Sigmoid colon (tissue), 7 donors: ENCODE results near the gene TNK2. TPM values are rescaled to one million over a fixed set of nuclear protein-coding genes. Genes with fewer than 3 reads are reported as not detected.
"Not testable (repeated sequence)": the region's sequence is repeated elsewhere in the genome, so short reads cannot be mapped to it uniquely, and the experiment has no call there.

Source experiments
- DNase-seq: peaks from one replicate; pipeline ENCODE4 v3.0.0-alpha.2; 2019
- H3K27ac ChIP-seq, 4 donors: fragments of 200-600 bp; sonication (generic); one replicate each; pipeline ENCODE4 v1.5.1; 2016 to 2019; ENCODE audit warnings: mild to moderate bottlenecking in 1 of 4
- H3K27me3 ChIP-seq, 3 donors: fragments of 200-600 bp; sonication (generic); one replicate each; pipeline ENCODE4 v1.5.1; 2019; ENCODE audit warnings: mild to moderate bottlenecking in 1 of 3
- H3K36me3 ChIP-seq, 4 donors: fragments of 200-600 bp; sonication (generic); one replicate each; pipeline ENCODE4 v1.5.1; 2016 to 2019
- H3K4me1 ChIP-seq, 4 donors: fragments of 200-600 bp; sonication (generic); one replicate each; pipeline ENCODE4 v1.5.1; 2017 to 2019
- H3K4me3 ChIP-seq, 4 donors: fragments of 200-600 bp; sonication (generic); one replicate each; pipeline ENCODE4 v1.5.1; 2017 to 2019; ENCODE audit warnings: mild to moderate bottlenecking in 2 of 4, moderate library complexity in 1 of 4
- H3K9me3 ChIP-seq, 4 donors: fragments of 200-600 bp in 3 of 4; sonication (generic) in 3 of 4; one replicate each; pipeline versions ENCODE4 v1.5.1 to v1.6.1; 2013 to 2019
- CTCF ChIP-seq, 4 experiments: fragments of 450-650 bp in 3 of 4; fragments of 200-600 bp in 1 of 4; IDR thresholded peaks; one replicate each; pipeline ENCODE4 v1.5.1; 2016 to 2019; ENCODE audit warnings: antibody characterized with exemption in 4 of 4, mild to moderate bottlenecking in 3 of 4, moderate library complexity in 2 of 4
- EP300 ChIP-seq, 4 donors: sonication (generic); formaldehyde crosslinking; IDR thresholded peaks; one replicate each; pipeline ENCODE4 v1.6.1; 2017; ENCODE audit warnings: antibody characterized with exemption in 4 of 4
- POLR2A ChIP-seq, 2 donors: fragments of 450-650 bp; IDR thresholded peaks; one replicate each; pipeline ENCODE4 v1.6.1; 2016; ENCODE audit warnings: antibody characterized with exemption in 2 of 2, mild to moderate bottlenecking in 2 of 2, moderate library complexity in 2 of 2
- POLR2AphosphoS5 ChIP-seq, 4 donors: sonication (generic); formaldehyde crosslinking; IDR thresholded peaks; one replicate each; pipeline ENCODE4 v1.6.1; 2017; ENCODE audit warnings: antibody characterized with exemption in 4 of 4
- WGBS, 2 donors: extraction: QIAGEN DNeasy Blood & Tissue Kit; methylation state at CpG; one replicate each; pipeline ENCODE4 v1.1.7; 2013; 5-methylcytosine and 5-hydroxymethylcytosine counted together
- intact Hi-C: fragments of 100-400 bp; cut with DNase I; formaldehyde crosslinking; loops from one replicate; pipeline ENCODE4 v1.15.1; 2023
- polyA plus RNA-seq, 3 donors: library from polyadenylated mRNA; stranded (reverse); fragments of 200-250 nt; gene quantifications; one replicate each; pipeline ENCODE4 v1.2.3, GENCODE V29; 2013
- total RNA-seq, 4 donors: library from RNA; depleted of rRNA; stranded (reverse); fragments of >200 nt; gene quantifications; one replicate each; pipeline ENCODE4 v1.1.0, GENCODE V29; 2016
- donor health status: healthy with polysubstance abuse.
- donor health status: Bipolar disorder and iron deficiency.
- donor health status: healthy.

The TNK2 gene
- total and polyA plus RNA-seq, 7 donors, result 8.4 to 44.0 (median 17.1) TPM

GRCh38 chr3:195867631-195868335 lies 40.6 kb downstream of the TNK2 start:
- Histone ChIP-seq H3K27me3 (no peaks in the 10 kb centered on the region), H3K27ac (no peak overlapping the region), H3K4me3 (no peak overlapping the region), H3K9me3 (no peaks in the 10 kb centered on the region), H3K36me3 (peaks cover 0 to 60% (median 13%) of the 10 kb centered on the region in 4 donors), H3K4me1 (peaks cover 0 to 12% (median 10%) of the 10 kb centered on the region in 4 donors)
- TF ChIP-seq POLR2A (IDR thresholded peaks at IDR 0.05), result no peak
- intact Hi-C loops, result no loop called here
- DNase-seq, result peak; percentile 67
- WGBS, 2 donors, result 93 to 94% methylated on average over 40 of the region's 40 CpGs

- peaks cover 0 to 12% (median 11%) of the 10 kb centered on the region in 4 donors for H3K4me1 ChIP-seq
- H3K27me3 ChIP-seq, result no peaks in the 10 kb centered on the region
- H3K27ac ChIP-seq, result no peak overlapping the region
- WGBS, 2 donors, result 94% methylated on average over 30 of the region's 30 CpGs
- H3K36me3 ChIP-seq, result peaks cover 0 to 53% (median 13%) of the 10 kb centered on the region in 4 donors
- DNase-seq, result no peak
- H3K9me3 ChIP-seq, result no peaks in the 10 kb centered on the region
- H3K4me3 ChIP-seq, result no peak overlapping the region
- intact Hi-C loops, result no loop called here
- TF ChIP-seq POLR2AphosphoS5 (IDR thresholded peaks at IDR 0.05) (no peak), POLR2A (IDR thresholded peaks at IDR 0.05) (no peak), CTCF (IDR thresholded peaks at IDR 0.05) (no peak), EP300 (IDR thresholded peaks at IDR 0.05) (no peak)
Measured at GRCh38 chr3:195866686-195867511, 41.5 kb downstream of the TNK2 start.

GRCh38 chr3:195865752-195866151 lies 42.6 kb downstream of the TNK2 start:
- H3K36me3 ChIP-seq, result peaks cover 0 to 44% (median 13%) of the 10 kb centered on the region in 4 donors
- 92 to 94% methylated on average over 15 of the region's 15 CpGs for WGBS, 2 donors
- peaks cover 0 to 12% (median 11%) of the 10 kb centered on the region in 4 donors for H3K4me1 ChIP-seq
- TF ChIP-seq POLR2AphosphoS5 (IDR thresholded peaks at IDR 0.05) (no peak), CTCF (IDR thresholded peaks at IDR 0.05) (no peak), EP300 (IDR thresholded peaks at IDR 0.05) (no peak), POLR2A (IDR thresholded peaks at IDR 0.05) (no peak)
- H3K9me3 ChIP-seq, result no peaks in the 10 kb centered on the region
- DNase-seq, result no peak
- intact Hi-C loops, result no loop called here
- no peak overlapping the region for H3K27ac ChIP-seq
- no peaks in the 10 kb centered on the region for H3K27me3 ChIP-seq
- H3K4me3 ChIP-seq, result no peak overlapping the region

- Histone ChIP-seq H3K27me3 (no peaks in the 10 kb centered on the region), H3K4me1 (peaks cover 0 to 23% (median 17%) of the 10 kb centered on the region in 4 donors), H3K27ac (peak overlapping the region; percentile 55 to 71 (median 71)), H3K9me3 (no peaks in the 10 kb centered on the region), H3K36me3 (peaks cover 0 to 28% (median 11%) of the 10 kb centered on the region in 4 donors), H3K4me3 (no peak overlapping the region)
- TF ChIP-seq POLR2AphosphoS5 (IDR thresholded peaks at IDR 0.05) (peak in 2 of 4 donors; percentile 17 to 24), EP300 (IDR thresholded peaks at IDR 0.05) (no peak), CTCF (IDR thresholded peaks at IDR 0.05) (peak; percentile 88 to 97 (median 96))
- intact Hi-C loops, result loop anchor here (1.0 kb wide), 2 partner anchors 31 to 52 kb away; no protein-coding TSS in a partner anchor
- DNase-seq, result peak; percentile 96
- 40 to 59% methylated on average over 30 of the region's 30 CpGs for WGBS, 2 donors
Measured at GRCh38 chr3:195863121-195864061, 45.0 kb downstream of the TNK2 start.

GRCh38 chr3:195862318-195862717 lies 46.0 kb downstream of the TNK2 start:
- 90 to 95% methylated on average over 12 of the region's 12 CpGs for WGBS, 2 donors
- peaks cover 0 to 18% (median 6%) of the 10 kb centered on the region in 4 donors for H3K36me3 ChIP-seq
- H3K4me1 ChIP-seq, result peaks cover 0 to 23% (median 17%) of the 10 kb centered on the region in 4 donors
- H3K27ac ChIP-seq, H3K27me3 ChIP-seq, H3K9me3 ChIP-seq, intact Hi-C loops, H3K4me3 ChIP-seq, DNase-seq: not testable (repeated sequence)
